ENCODE measurements around the gene FHOD3.

DNA sequence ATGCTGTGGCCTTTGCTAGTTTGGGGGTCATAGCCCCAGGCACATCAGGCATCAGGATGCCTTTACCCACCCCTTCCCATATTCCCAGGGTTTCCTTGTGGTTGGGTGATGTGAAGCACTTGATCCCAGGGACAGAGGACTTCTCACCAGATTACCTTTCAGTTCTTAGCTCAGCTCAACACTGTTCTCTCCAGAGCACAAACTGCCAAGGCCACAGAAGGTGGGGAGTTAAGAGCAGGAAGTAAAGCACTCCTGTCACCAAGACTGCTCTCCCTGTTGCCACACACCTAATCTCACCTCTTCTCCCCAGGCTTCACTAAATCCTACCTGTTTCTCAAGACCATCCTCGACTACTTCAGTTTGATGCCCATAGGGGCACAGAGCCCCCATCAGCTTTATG, 25.9 kb downstream of the FHOD3 start:
- TF ChIP-seq POLR2A (IDR thresholded peaks at IDR 0.05; ENCODE audit: low read length): no peak
- no peak for TF ChIP-seq EP300 (IDR thresholded peaks at IDR 0.05)
- no peak for TF ChIP-seq EHMT2 (IDR thresholded peaks at IDR 0.05; ENCODE audit: low read depth)
- TF ChIP-seq ZSCAN20 (CRISPR knock-in tag; IDR thresholded peaks at IDR 0.05): no peak
- TF ChIP-seq, protein P1, sequence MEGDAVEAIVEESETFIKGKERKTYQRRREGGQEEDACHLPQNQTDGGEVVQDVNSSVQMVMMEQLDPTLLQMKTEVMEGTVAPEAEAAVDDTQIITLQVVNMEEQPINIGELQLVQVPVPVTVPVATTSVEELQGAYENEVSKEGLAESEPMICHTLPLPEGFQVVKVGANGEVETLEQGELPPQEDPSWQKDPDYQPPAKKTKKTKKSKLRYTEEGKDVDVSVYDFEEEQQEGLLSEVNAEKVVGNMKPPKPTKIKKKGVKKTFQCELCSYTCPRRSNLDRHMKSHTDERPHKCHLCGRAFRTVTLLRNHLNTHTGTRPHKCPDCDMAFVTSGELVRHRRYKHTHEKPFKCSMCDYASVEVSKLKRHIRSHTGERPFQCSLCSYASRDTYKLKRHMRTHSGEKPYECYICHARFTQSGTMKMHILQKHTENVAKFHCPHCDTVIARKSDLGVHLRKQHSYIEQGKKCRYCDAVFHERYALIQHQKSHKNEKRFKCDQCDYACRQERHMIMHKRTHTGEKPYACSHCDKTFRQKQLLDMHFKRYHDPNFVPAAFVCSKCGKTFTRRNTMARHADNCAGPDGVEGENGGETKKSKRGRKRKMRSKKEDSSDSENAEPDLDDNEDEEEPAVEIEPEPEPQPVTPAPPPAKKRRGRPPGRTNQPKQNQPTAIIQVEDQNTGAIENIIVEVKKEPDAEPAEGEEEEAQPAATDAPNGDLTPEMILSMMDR (IDR thresholded peaks at IDR 0.05): no peak
- TF ChIP-seq SREBF2 (IDR thresholded peaks at IDR 0.05): no peak
- TF ChIP-seq, protein P2, sequence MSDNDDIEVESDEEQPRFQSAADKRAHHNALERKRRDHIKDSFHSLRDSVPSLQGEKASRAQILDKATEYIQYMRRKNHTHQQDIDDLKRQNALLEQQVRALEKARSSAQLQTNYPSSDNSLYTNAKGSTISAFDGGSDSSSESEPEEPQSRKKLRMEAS (IDR thresholded peaks at IDR 0.05): no peak
- no peak for TF ChIP-seq CHD2 (IDR thresholded peaks at IDR 0.05; ENCODE audit: low read length, partially characterized antibody)
- no peak for TF ChIP-seq USF2 (IDR thresholded peaks at IDR 0.05)
- TF ChIP-seq SMC3 (IDR thresholded peaks at IDR 0.05): no peak
- no peak for TF ChIP-seq NPAS2 (CRISPR knock-in tag; IDR thresholded peaks at IDR 0.05; ENCODE audit: borderline replicate concordance)
